CD14-positive monocyte (primary cell): Measurements from ENCODE around the gene KRT2. TPM values are rescaled to one million over a fixed set of nuclear protein-coding genes. Genes with fewer than 3 reads are reported as not detected.

Experiments
- DNase-seq, 3 donors: peaks; one replicate each; pipeline ENCODE4 v3.0.0-alpha.2; 2011 to 2022
- H2AFZ ChIP-seq: 2 replicates; pipeline ENCODE4 v1.6.0; 2012; ENCODE audit warnings: mild to moderate bottlenecking, low read depth, low read length, inconsistent platforms; ENCODE audit not compliant: insufficient read depth, poor library complexity, severe bottlenecking
- H3K27ac ChIP-seq, 2 donors: 1 replicate in 1 of 2; 2 replicates in 1 of 2; pipeline ENCODE4 v1.5.1; 2012 to 2013; ENCODE audit warnings: low read length in 2 of 2, control low read depth in 1 of 2, inconsistent platforms in 1 of 2, low read depth in 1 of 2, mild to moderate bottlenecking in 1 of 2
- H3K27me3 ChIP-seq, 2 donors: one replicate each; pipeline versions ENCODE4 v1.6.0 to v1.6.1; 2011 to 2013; ENCODE audit warnings: low read length in 2 of 2; ENCODE audit not compliant: control insufficient read depth in 2 of 2, insufficient read depth in 2 of 2
- H3K36me3 ChIP-seq, 2 donors: replicated peaks in 1 of 2; 1 replicate in 1 of 2; 2 replicates in 1 of 2; pipeline versions ENCODE4 v1.5.1 to v1.6.1; 2012 to 2013; ENCODE audit warnings: low read length in 2 of 2, control low read depth in 1 of 2, inconsistent platforms in 1 of 2, mild to moderate bottlenecking in 1 of 2; ENCODE audit not compliant: insufficient read depth in 2 of 2, control insufficient read depth in 1 of 2
- H3K4me1 ChIP-seq, 2 donors: 1 replicate in 1 of 2; 2 replicates in 1 of 2; pipeline versions ENCODE4 v1.5.1 to v1.6.1; 2012 to 2013; ENCODE audit warnings: low read length in 2 of 2, control low read depth in 1 of 2, inconsistent platforms in 1 of 2, mild to moderate bottlenecking in 1 of 2, moderate library complexity in 1 of 2; ENCODE audit not compliant: insufficient read depth in 2 of 2, control insufficient read depth in 1 of 2
- H3K4me2 ChIP-seq: replicated peaks from 2 replicates; pipeline ENCODE3; 2012; ENCODE audit warnings: low read length, moderate library complexity, mild to moderate bottlenecking; ENCODE audit not compliant: poor library complexity, severe bottlenecking; ENCODE audit errors: extremely low read depth
- H3K4me3 ChIP-seq, 3 experiments: fragments of 200-600 bp in 1 of 3; sonication (generic) in 1 of 3; replicated peaks in 1 of 3; 1 replicate in 2 of 3; 2 replicates in 1 of 3; pipeline ENCODE4 v1.5.1; 2011 to 2013; ENCODE audit warnings: low read length in 3 of 3, mild to moderate bottlenecking in 3 of 3, control low read depth in 2 of 3, low read depth in 2 of 3, inconsistent platforms in 1 of 3, moderate library complexity in 1 of 3
- H3K79me2 ChIP-seq: 2 replicates; pipeline ENCODE4 v1.6.0; 2012; ENCODE audit warnings: mild to moderate bottlenecking, control low read depth, inconsistent platforms, low read length, moderate library complexity; ENCODE audit not compliant: insufficient read depth
- H3K9ac ChIP-seq: 2 replicates; pipeline ENCODE4 v1.6.0; 2017; ENCODE audit warnings: low read length, mild to moderate bottlenecking; ENCODE audit not compliant: insufficient read depth, poor library complexity, severe bottlenecking
- H3K9me3 ChIP-seq, 2 donors: replicated peaks in 1 of 2; 1 replicate in 1 of 2; 2 replicates in 1 of 2; pipeline versions ENCODE4 v1.5.1 to v1.6.1; 2012 to 2013; ENCODE audit warnings: low read length in 2 of 2, control low read depth in 1 of 2; ENCODE audit not compliant: control insufficient read depth in 1 of 2, insufficient read depth in 1 of 2
- H4K20me1 ChIP-seq: 2 replicates; pipeline ENCODE4 v1.6.0; 2012; ENCODE audit warnings: mild to moderate bottlenecking, low read length, control low read depth, moderate library complexity; ENCODE audit not compliant: insufficient read depth
- H3K27ac Mint-ChIP-seq, 7 donors: one replicate each; pipeline ENCODE4 v1.8.0; 2020; ENCODE audit warnings: mild to moderate bottlenecking in 7 of 7, mixed read lengths in 7 of 7, moderate library complexity in 6 of 7, inconsistent platforms in 2 of 7
- H3K27me3 Mint-ChIP-seq, 3 donors: one replicate each; pipeline ENCODE4 v1.8.0; 2021 to 2022; ENCODE audit warnings: low read depth in 3 of 3, mild to moderate bottlenecking in 3 of 3, mixed read lengths in 3 of 3, moderate library complexity in 3 of 3, inconsistent platforms in 1 of 3
- H3K36me3 Mint-ChIP-seq, 2 donors: one replicate each; pipeline ENCODE4 v1.8.0; 2020; ENCODE audit warnings: mixed read lengths in 2 of 2, inconsistent platforms in 1 of 2, mild to moderate bottlenecking in 1 of 2
- H3K4me1 Mint-ChIP-seq: one replicate; pipeline ENCODE4 v1.8.0; 2020; ENCODE audit warnings: mild to moderate bottlenecking, mixed read lengths
- H3K4me3 Mint-ChIP-seq, 2 donors: one replicate each; pipeline ENCODE4 v1.8.0; 2020; ENCODE audit warnings: mild to moderate bottlenecking in 2 of 2, mixed read lengths in 2 of 2, moderate library complexity in 1 of 2
- H3K9me3 Mint-ChIP-seq, 7 donors: one replicate each; pipeline ENCODE4 v1.8.0; 2020 to 2022; ENCODE audit warnings: mixed read lengths in 7 of 7, mild to moderate bottlenecking in 6 of 7, moderate library complexity in 6 of 7, inconsistent platforms in 2 of 7
- CTCF ChIP-seq: fragments of 200-600 bp; IDR thresholded peaks from one replicate; pipeline ENCODE4 v1.8.0; 2022; ENCODE audit warnings: antibody characterized with exemption, mild to moderate bottlenecking
- WGBS: methylation state at CpG from one replicate; pipeline ENCODE4 v1.1.5; 2013; ENCODE audit warnings: missing lambda C conversion rate; ENCODE audit not compliant: insufficient coverage; 5-methylcytosine and 5-hydroxymethylcytosine counted together
- intact Hi-C, 2 donors: fragments of 100-400 bp; cut with micrococcal nuclease; formaldehyde crosslinking; loops; one replicate each; pipeline versions ENCODE4 v1.15.0 to v1.15.1; 2023
- polyA plus RNA-seq, 3 donors: library from polyadenylated mRNA; depleted of rRNA in 1 of 3; unstranded in 2 of 3; stranded (reverse) in 1 of 3; fragments of 300-500 nt in 2 of 3; fragments of >200 nt in 1 of 3; fragmentation: Illumina TruSeq in 2 of 3; gene quantifications; 1 replicate in 2 of 3; 2 replicates in 1 of 3; pipeline ENCODE4 v1.2.3, GENCODE V29; 2012 to 2021

KRT2 gene
- polyA plus RNA-seq, 3 donors, result not detected

- Histone ChIP-seq H3K36me3 (no peaks in the 10 kb centered on the region), H3K27ac (no peak overlapping the region), H3K9me3 (no peaks in the 10 kb centered on the region), H3K27me3 (no peaks in the 10 kb centered on the region), H4K20me1 (no peaks in the 10 kb centered on the region), H3K4me2 (no peak overlapping the region), H3K4me3 (no peak overlapping the region), H3K79me2 (no peaks in the 10 kb centered on the region), H2AFZ (no peak overlapping the region), H3K4me1 (no peaks in the 10 kb centered on the region), H3K9ac (no peak overlapping the region)
- Mint-ChIP-seq H3K9me3 (peaks cover 0 to 2% (median 0%) of the 10 kb centered on the region in 7 donors), H3K27ac (no peak overlapping the region), H3K27me3 (peaks cover 0 to 4% (median 2%) of the 10 kb centered on the region in 3 donors), H3K36me3 (no peaks in the 10 kb centered on the region), H3K4me1 (no peaks in the 10 kb centered on the region), H3K4me3 (no peak overlapping the region)
- intact Hi-C loops, result no loop called here
- no peak for TF ChIP-seq CTCF
- no peak for DNase-seq
- 50% methylated on average over 4 of the region's 10 CpGs for WGBS
These were observed 10.3 kb upstream of the KRT2 start for GRCh38 chr12:52662093-52662917.

GRCh38 chr12:52661668-52662067 lies 9.7 kb upstream of the KRT2 start:
- H3K36me3 Mint-ChIP-seq, result no peaks in the 10 kb centered on the region

More at GRCh38 chr12:52661668-52662067, 9.7 kb upstream of the KRT2 start:
- H3K4me3 ChIP-seq, result no peak overlapping the region
- H3K9me3 ChIP-seq, result no peaks in the 10 kb centered on the region
- no peaks in the 10 kb centered on the region for H3K36me3 ChIP-seq
- no peaks in the 10 kb centered on the region for H4K20me1 ChIP-seq
- no peak overlapping the region for H3K27ac Mint-ChIP-seq
- H3K27ac ChIP-seq, result no peak overlapping the region
- H3K9ac ChIP-seq, result no peak overlapping the region
- WGBS, result 100% methylated on average over 1 of the region's 3 CpGs
- no peaks in the 10 kb centered on the region for H3K4me1 Mint-ChIP-seq
- no peak overlapping the region for H2AFZ ChIP-seq
- intact Hi-C loops, result no loop called here
- TF ChIP-seq CTCF, result no peak
- no peak for DNase-seq
- H3K9me3 Mint-ChIP-seq, result peaks cover 0 to 2% (median 0%) of the 10 kb centered on the region in 7 donors
- H3K4me1 ChIP-seq, result no peaks in the 10 kb centered on the region
- H3K27me3 Mint-ChIP-seq, result peaks cover 0 to 4% (median 2%) of the 10 kb centered on the region in 3 donors
- H3K4me3 Mint-ChIP-seq, result no peak overlapping the region
- H3K79me2 ChIP-seq, result no peaks in the 10 kb centered on the region
- no peak overlapping the region for H3K4me2 ChIP-seq
- no peaks in the 10 kb centered on the region for H3K27me3 ChIP-seq
